ENCODE results near the gene SVIP.

DNA sequence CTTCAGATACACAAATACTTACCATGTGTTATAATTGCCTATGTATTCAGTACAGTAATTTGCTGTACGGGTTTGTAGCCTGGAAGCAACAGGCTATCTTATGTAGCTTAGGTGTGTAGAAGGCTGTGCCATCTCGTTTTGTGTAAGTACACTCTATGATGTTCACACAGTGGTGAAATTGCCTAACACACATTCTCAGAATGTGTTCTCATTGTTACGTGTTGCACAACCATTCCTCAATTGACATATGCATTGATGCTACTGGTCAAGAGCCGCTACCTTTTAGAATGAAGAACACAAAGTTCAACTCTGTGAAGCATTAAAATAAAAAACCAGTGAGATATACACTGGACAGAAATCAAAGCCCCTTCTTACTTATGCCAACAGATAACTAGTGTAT, 26.7 kb downstream of the SVIP start:
- TF ChIP-seq, protein P1, sequence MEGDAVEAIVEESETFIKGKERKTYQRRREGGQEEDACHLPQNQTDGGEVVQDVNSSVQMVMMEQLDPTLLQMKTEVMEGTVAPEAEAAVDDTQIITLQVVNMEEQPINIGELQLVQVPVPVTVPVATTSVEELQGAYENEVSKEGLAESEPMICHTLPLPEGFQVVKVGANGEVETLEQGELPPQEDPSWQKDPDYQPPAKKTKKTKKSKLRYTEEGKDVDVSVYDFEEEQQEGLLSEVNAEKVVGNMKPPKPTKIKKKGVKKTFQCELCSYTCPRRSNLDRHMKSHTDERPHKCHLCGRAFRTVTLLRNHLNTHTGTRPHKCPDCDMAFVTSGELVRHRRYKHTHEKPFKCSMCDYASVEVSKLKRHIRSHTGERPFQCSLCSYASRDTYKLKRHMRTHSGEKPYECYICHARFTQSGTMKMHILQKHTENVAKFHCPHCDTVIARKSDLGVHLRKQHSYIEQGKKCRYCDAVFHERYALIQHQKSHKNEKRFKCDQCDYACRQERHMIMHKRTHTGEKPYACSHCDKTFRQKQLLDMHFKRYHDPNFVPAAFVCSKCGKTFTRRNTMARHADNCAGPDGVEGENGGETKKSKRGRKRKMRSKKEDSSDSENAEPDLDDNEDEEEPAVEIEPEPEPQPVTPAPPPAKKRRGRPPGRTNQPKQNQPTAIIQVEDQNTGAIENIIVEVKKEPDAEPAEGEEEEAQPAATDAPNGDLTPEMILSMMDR (IDR thresholded peaks at IDR 0.05): no peak
- TF ChIP-seq POLR2AphosphoS5 (IDR thresholded peaks at IDR 0.05) (no peak), POLR2A (IDR thresholded peaks at IDR 0.05) (no peak), EP300 (IDR thresholded peaks at IDR 0.05) (no peak)
